Measurements from ENCODE around the gene MIA2.

DNA sequence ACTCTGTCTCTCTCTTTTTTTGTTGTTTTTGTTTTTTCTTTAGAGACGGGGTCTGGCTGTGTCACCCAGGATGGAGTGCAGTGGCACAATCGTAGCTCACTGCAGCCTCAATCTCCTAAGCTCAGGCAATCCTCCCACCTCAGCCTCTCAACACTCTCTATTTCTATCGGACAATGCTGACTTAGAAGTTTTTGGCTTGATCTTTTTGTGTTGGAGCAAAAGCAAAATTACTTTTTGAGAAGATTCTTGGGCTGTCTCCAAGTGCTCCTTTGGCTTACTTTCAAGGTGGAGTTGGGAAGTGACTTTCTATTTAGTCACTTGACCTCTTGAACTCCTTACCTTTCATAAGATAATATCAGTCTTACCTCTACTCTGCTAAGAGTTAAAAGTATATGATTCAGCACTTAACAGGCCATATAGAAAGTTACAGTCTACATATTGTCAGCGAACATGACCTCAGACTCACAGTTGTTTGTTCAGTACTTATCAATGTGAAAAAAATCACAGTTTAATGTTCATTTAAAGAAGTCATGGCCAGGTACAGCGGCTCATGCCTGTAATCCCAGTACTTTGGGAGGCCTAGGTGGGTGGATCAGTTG lies 15.4 kb upstream of the MIA2 start:
- TF ChIP-seq EP300 (IDR thresholded peaks at IDR 0.05; ENCODE audit: borderline replicate concordance in 1 of 2, low read depth in 1 of 2, low read length in 1 of 2): no peak
- TF ChIP-seq, protein P1, sequence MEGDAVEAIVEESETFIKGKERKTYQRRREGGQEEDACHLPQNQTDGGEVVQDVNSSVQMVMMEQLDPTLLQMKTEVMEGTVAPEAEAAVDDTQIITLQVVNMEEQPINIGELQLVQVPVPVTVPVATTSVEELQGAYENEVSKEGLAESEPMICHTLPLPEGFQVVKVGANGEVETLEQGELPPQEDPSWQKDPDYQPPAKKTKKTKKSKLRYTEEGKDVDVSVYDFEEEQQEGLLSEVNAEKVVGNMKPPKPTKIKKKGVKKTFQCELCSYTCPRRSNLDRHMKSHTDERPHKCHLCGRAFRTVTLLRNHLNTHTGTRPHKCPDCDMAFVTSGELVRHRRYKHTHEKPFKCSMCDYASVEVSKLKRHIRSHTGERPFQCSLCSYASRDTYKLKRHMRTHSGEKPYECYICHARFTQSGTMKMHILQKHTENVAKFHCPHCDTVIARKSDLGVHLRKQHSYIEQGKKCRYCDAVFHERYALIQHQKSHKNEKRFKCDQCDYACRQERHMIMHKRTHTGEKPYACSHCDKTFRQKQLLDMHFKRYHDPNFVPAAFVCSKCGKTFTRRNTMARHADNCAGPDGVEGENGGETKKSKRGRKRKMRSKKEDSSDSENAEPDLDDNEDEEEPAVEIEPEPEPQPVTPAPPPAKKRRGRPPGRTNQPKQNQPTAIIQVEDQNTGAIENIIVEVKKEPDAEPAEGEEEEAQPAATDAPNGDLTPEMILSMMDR (IDR thresholded peaks at IDR 0.05): no peak
- TF ChIP-seq, protein P2, sequence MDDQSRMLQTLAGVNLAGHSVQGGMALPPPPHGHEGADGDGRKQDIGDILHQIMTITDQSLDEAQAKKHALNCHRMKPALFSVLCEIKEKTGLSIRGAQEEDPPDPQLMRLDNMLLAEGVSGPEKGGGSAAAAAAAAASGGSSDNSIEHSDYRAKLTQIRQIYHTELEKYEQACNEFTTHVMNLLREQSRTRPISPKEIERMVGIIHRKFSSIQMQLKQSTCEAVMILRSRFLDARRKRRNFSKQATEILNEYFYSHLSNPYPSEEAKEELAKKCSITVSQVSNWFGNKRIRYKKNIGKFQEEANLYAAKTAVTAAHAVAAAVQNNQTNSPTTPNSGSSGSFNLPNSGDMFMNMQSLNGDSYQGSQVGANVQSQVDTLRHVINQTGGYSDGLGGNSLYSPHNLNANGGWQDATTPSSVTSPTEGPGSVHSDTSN (IDR thresholded peaks at IDR 0.05): no peak
- no peak for TF ChIP-seq FOXJ3 (CRISPR knock-in tag; IDR thresholded peaks at IDR 0.05)
- TF ChIP-seq, protein P3, sequence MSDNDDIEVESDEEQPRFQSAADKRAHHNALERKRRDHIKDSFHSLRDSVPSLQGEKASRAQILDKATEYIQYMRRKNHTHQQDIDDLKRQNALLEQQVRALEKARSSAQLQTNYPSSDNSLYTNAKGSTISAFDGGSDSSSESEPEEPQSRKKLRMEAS (IDR thresholded peaks at IDR 0.05; ENCODE audit: low read depth): no peak
